Astrocyte of the spinal cord (primary cell): ENCODE data around the gene ARSK.

Source experiments
- DNase-seq: peaks from one replicate; pipeline ENCODE4 v3.0.0; 2011; ENCODE audit warnings: low read depth, low spot score
- H3K4me3 ChIP-seq: 2 replicates; pipeline ENCODE4 v1.5.1; 2011; ENCODE audit warnings: low read depth, mild to moderate bottlenecking, low read length, moderate library complexity
- CTCF ChIP-seq: IDR thresholded peaks from 2 replicates; pipeline ENCODE4 v1.5.1; 2012; ENCODE audit warnings: low read depth, mild to moderate bottlenecking, low read length, inconsistent platforms
- in situ Hi-C: cut with HindIII; loops from 2 replicates; pipeline ENCODE4 v1.10.0; 2017; ENCODE audit warnings: low sequenced_read_pairs

The ARSK gene

GRCh38 chr5:95557841-95558240, 2.9 kb downstream of the ARSK start:
- H3K4me3 ChIP-seq, result no peak overlapping the region
- no peak for TF ChIP-seq CTCF
- DNase-seq, result no peak
- in situ Hi-C loops, result no loop called here

GRCh38 chr5:95562282-95562681, 7.4 kb downstream of the ARSK start:
- no peak overlapping the region for H3K4me3 ChIP-seq
- in situ Hi-C loops, result no loop called here
- no peak for DNase-seq
- TF ChIP-seq CTCF, result no peak

- in situ Hi-C loops, result no loop called here
- TF ChIP-seq CTCF, result no peak
- no peak overlapping the region for H3K4me3 ChIP-seq
- no peak for DNase-seq
Measured at GRCh38 chr5:95563367-95563766, 8.5 kb downstream of the ARSK start.

GRCh38 chr5:95564450-95564849, 9.5 kb downstream of the ARSK start:
- no peak for TF ChIP-seq CTCF

GRCh38 chr5:95565280-95565920, 10.5 kb downstream of the ARSK start:
- peak; percentile 30 for DNase-seq
- no peak overlapping the region for H3K4me3 ChIP-seq
- no peak for TF ChIP-seq CTCF
- in situ Hi-C loops, result no loop called here

More at GRCh38 chr5:95564450-95564849, 9.5 kb downstream of the ARSK start:
- no peak for DNase-seq
- H3K4me3 ChIP-seq, result no peak overlapping the region
- in situ Hi-C loops, result no loop called here

GRCh38 chr5:95572016-95572415, 17.1 kb downstream of the ARSK start:
- TF ChIP-seq CTCF, result no peak
- in situ Hi-C loops, result no loop called here
- no peak overlapping the region for H3K4me3 ChIP-seq
- no peak for DNase-seq
